HEK293 (cell line): Measurements from ENCODE around the gene RWDD1.

ENCODE experiments used
- MYNN ChIP-seq: fragments of 450-650 bp; formaldehyde crosslinking; IDR thresholded peaks from 2 replicates; pipeline ENCODE4 v1.5.1; 2016; ENCODE audit warnings: missing biosample characterization, missing genetic modification characterization, borderline replicate concordance
- TCF7L2 ChIP-seq: IDR thresholded peaks from 2 replicates; pipeline ENCODE4 v1.6.1; 2011; ENCODE audit warnings: low read depth, mild to moderate bottlenecking, inconsistent platforms, low read length, moderate library complexity, borderline replicate concordance
- ZNF274 ChIP-seq, 2 experiments: fragments of 200-500 bp in 1 of 2; fragments of 450-650 bp in 1 of 2; sonication (Bioruptor generic) in 1 of 2; formaldehyde crosslinking in 1 of 2; IDR thresholded peaks; 2 replicates each; pipeline versions ENCODE4 v1.5.1 to v1.6.1; 2014 to 2016; ENCODE audit warnings: borderline replicate concordance in 1 of 2, inconsistent platforms in 1 of 2, low read length in 1 of 2, missing biosample characterization in 1 of 2, missing genetic modification characterization in 1 of 2
- TF ChIP-seq, protein P1 (sequence below): fragments of 450-650 bp; formaldehyde crosslinking; IDR thresholded peaks from 2 replicates; pipeline ENCODE4 v1.5.1; 2016; ENCODE audit warnings: missing biosample characterization, missing genetic modification characterization
- TF ChIP-seq, protein P2 (sequence below): sonication (generic); formaldehyde crosslinking; IDR thresholded peaks from 2 replicates; pipeline ENCODE4 v1.8.1; 2022; ENCODE audit warnings: mild to moderate bottlenecking, moderate library complexity, missing genetic modification reagents
- TF ChIP-seq, protein P3 (sequence below): fragments of 450-650 bp; formaldehyde crosslinking; IDR thresholded peaks from 2 replicates; pipeline ENCODE4 v1.5.1; 2016; ENCODE audit warnings: missing biosample characterization, missing genetic modification characterization
- TF ChIP-seq, protein P4 (sequence below): fragments of 450-650 bp; formaldehyde crosslinking; IDR thresholded peaks from 2 replicates; pipeline ENCODE4 v1.5.1; 2016; ENCODE audit warnings: missing biosample characterization, missing genetic modification characterization
- TF ChIP-seq, protein P5 (sequence below): fragments of 450-650 bp; formaldehyde crosslinking; IDR thresholded peaks from 2 replicates; pipeline ENCODE4 v1.5.1; 2016; ENCODE audit warnings: missing biosample characterization, missing genetic modification characterization, low read depth

DNA sequence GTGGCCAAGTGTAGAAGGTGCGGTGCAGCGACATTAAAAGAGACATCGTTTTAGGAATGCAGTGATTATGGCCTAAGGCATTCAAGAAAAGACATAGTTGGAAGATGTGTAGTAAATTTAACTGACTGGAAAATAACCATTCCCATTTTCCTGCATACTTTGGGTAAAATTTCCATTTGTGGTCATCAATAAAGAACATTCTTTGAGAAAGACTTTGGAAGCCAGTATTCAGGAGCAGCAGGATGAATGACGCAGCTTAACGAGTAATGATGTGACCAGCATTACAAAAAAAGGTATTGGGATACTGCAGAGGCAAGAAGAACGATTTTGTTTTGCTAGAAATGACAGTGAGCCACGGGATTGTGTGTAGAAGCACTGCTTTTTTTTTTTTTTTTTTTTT lies 7.0 kb upstream of the RWDD1 start:
- TF ChIP-seq, protein P1, sequence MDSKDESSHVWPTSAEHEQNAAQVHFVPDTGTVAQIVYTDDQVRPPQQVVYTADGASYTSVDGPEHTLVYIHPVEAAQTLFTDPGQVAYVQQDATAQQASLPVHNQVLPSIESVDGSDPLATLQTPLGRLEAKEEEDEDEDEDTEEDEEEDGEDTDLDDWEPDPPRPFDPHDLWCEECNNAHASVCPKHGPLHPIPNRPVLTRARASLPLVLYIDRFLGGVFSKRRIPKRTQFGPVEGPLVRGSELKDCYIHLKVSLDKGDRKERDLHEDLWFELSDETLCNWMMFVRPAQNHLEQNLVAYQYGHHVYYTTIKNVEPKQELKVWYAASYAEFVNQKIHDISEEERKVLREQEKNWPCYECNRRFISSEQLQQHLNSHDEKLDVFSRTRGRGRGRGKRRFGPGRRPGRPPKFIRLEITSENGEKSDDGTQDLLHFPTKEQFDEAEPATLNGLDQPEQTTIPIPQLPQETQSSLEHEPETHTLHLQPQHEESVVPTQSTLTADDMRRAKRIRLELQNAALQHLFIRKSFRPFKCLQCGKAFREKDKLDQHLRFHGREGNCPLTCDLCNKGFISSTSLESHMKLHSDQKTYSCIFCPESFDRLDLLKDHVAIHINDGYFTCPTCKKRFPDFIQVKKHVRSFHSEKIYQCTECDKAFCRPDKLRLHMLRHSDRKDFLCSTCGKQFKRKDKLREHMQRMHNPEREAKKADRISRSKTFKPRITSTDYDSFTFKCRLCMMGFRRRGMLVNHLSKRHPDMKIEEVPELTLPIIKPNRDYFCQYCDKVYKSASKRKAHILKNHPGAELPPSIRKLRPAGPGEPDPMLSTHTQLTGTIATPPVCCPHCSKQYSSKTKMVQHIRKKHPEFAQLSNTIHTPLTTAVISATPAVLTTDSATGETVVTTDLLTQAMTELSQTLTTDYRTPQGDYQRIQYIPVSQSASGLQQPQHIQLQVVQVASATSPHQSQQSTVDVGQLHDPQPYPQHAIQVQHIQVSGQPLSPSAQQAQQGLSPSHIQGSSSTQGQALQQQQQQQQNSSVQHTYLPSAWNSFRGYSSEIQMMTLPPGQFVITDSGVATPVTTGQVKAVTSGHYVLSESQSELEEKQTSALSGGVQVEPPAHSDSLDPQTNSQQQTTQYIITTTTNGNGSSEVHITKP: no peak
- TF ChIP-seq TCF7L2 (no peak), MYNN (tag by site-specific recombination) (no peak), ZNF274 (IDR thresholded peaks at IDR 0.05; ENCODE audit: low read length) (no peak), ZNF274 (tag by site-specific recombination; IDR thresholded peaks at IDR 0.05; ENCODE audit: borderline replicate concordance) (no peak)
- TF ChIP-seq, protein P2, sequence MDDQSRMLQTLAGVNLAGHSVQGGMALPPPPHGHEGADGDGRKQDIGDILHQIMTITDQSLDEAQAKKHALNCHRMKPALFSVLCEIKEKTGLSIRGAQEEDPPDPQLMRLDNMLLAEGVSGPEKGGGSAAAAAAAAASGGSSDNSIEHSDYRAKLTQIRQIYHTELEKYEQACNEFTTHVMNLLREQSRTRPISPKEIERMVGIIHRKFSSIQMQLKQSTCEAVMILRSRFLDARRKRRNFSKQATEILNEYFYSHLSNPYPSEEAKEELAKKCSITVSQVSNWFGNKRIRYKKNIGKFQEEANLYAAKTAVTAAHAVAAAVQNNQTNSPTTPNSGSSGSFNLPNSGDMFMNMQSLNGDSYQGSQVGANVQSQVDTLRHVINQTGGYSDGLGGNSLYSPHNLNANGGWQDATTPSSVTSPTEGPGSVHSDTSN (CRISPR knock-in tag): no peak
- TF ChIP-seq, protein P3, sequence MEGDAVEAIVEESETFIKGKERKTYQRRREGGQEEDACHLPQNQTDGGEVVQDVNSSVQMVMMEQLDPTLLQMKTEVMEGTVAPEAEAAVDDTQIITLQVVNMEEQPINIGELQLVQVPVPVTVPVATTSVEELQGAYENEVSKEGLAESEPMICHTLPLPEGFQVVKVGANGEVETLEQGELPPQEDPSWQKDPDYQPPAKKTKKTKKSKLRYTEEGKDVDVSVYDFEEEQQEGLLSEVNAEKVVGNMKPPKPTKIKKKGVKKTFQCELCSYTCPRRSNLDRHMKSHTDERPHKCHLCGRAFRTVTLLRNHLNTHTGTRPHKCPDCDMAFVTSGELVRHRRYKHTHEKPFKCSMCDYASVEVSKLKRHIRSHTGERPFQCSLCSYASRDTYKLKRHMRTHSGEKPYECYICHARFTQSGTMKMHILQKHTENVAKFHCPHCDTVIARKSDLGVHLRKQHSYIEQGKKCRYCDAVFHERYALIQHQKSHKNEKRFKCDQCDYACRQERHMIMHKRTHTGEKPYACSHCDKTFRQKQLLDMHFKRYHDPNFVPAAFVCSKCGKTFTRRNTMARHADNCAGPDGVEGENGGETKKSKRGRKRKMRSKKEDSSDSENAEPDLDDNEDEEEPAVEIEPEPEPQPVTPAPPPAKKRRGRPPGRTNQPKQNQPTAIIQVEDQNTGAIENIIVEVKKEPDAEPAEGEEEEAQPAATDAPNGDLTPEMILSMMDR: no peak
- TF ChIP-seq, protein P4, sequence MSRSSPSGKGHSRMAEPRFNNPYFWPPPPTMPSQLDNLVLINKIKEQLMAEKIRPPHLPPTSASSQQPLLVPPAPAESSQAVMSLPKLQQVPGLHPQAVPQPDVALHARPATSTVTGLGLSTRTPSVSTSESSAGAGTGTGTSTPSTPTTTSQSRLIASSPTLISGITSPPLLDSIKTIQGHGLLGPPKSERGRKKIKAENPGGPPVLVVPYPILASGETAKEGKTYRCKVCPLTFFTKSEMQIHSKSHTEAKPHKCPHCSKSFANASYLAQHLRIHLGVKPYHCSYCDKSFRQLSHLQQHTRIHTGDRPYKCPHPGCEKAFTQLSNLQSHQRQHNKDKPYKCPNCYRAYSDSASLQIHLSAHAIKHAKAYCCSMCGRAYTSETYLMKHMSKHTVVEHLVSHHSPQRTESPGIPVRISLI (tag by site-specific recombination): no peak
- TF ChIP-seq, protein P5, sequence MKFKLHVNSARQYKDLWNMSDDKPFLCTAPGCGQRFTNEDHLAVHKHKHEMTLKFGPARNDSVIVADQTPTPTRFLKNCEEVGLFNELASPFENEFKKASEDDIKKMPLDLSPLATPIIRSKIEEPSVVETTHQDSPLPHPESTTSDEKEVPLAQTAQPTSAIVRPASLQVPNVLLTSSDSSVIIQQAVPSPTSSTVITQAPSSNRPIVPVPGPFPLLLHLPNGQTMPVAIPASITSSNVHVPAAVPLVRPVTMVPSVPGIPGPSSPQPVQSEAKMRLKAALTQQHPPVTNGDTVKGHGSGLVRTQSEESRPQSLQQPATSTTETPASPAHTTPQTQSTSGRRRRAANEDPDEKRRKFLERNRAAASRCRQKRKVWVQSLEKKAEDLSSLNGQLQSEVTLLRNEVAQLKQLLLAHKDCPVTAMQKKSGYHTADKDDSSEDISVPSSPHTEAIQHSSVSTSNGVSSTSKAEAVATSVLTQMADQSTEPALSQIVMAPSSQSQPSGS (tag by site-specific recombination): no peak
